Esophagus squamous epithelium (tissue), 5 donors: ENCODE measurements around the gene ZNF3. TPM values are rescaled to one million over a fixed set of nuclear protein-coding genes. Genes with fewer than 3 reads are reported as not detected.

Source experiments
- DNase-seq: peaks from one replicate; lab custom pipeline; 2025; lab: John Stamatoyannopoulos, UW
- H3K27ac ChIP-seq, 4 donors: fragments of 200-600 bp; sonication (generic); one replicate each; pipeline ENCODE4 v1.5.1; 2016 to 2019; ENCODE audit warnings: mild to moderate bottlenecking in 1 of 4
- H3K27me3 ChIP-seq, 4 donors: fragments of 200-600 bp; sonication (generic); 1 replicate in 3 of 4; 2 replicates in 1 of 4; pipeline versions ENCODE4 v1.5.1 to v1.6.0; 2017 to 2021; ENCODE audit warnings: antibody characterized with exemption in 1 of 4
- H3K36me3 ChIP-seq, 3 donors: fragments of 200-600 bp; sonication (generic); one replicate each; pipeline ENCODE4 v1.5.1; 2016 to 2019
- H3K4me1 ChIP-seq, 3 donors: fragments of 200-600 bp; sonication (generic); one replicate each; pipeline ENCODE4 v1.5.1; 2017 to 2019
- H3K4me3 ChIP-seq, 4 donors: fragments of 200-600 bp; sonication (generic); 1 replicate in 3 of 4; 2 replicates in 1 of 4; pipeline ENCODE4 v1.5.1; 2016 to 2019; ENCODE audit warnings: mild to moderate bottlenecking in 2 of 4, moderate library complexity in 1 of 4
- H3K9me3 ChIP-seq, 3 donors: fragments of 200-600 bp; sonication (generic); one replicate each; pipeline ENCODE4 v1.5.1; 2016 to 2019
- CTCF ChIP-seq, 6 experiments: fragments of 450-650 bp in 4 of 6; fragments of 200-600 bp in 2 of 6; sonication (generic) in 2 of 6; IDR thresholded peaks; one replicate each; pipeline ENCODE4 v1.5.1; 2016 to 2019; ENCODE audit warnings: antibody characterized with exemption in 6 of 6, mild to moderate bottlenecking in 4 of 6, moderate library complexity in 4 of 6
- POLR2A ChIP-seq, 4 donors: fragments of 450-650 bp; IDR thresholded peaks; one replicate each; pipeline ENCODE4 v1.6.1; 2017; ENCODE audit warnings: antibody characterized with exemption in 4 of 4, mild to moderate bottlenecking in 4 of 4, moderate library complexity in 3 of 4
- WGBS, 2 donors: methylation state at CpG; one replicate each; pipeline ENCODE4 v1.1.5; 2018; 5-methylcytosine and 5-hydroxymethylcytosine counted together
- intact Hi-C: fragments of 100-400 bp; cut with DNase I; formaldehyde crosslinking; loops from one replicate; pipeline ENCODE4 v1.15.0; 2022
- total RNA-seq, 4 donors: library from RNA; depleted of rRNA; stranded (reverse); fragments of >200 nt; gene quantifications; one replicate each; pipeline ENCODE4 v1.1.0, GENCODE V29; 2016
- donor health status: DM: yes; HTN: yes; CAD: no.

ZNF3 gene
- total RNA-seq, 4 donors from 2014 or later, result 10.5 to 22.3 (median 12.2) TPM

DNA sequence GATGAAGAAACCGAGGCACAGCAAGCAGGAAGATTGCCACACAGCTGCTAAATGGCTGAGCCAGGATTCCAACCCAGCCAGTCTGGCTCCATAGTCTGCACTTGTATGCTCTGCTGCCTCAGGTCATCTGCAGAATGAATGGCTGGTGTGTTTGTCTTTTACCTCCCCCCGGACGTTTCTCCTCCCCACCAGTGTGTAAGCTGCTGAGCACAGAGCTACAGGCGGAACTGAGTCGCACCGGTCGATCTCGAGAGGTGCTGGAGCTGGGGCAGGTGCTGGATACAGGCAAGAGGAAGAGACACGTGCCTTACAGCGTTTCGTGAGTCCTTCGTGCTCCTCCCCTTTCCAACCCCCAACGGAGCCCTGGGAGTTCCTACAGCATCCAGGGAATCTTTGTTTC, 40.5 kb upstream of the ZNF3 start:
- H3K27ac ChIP-seq, result peak overlapping the region in 2 of 4 donors; percentile 13 to 21
- peaks cover 28 to 73% (median 30%) of the 10 kb centered on the region in 3 donors for H3K4me1 ChIP-seq
- no peak for DNase-seq

DNA sequence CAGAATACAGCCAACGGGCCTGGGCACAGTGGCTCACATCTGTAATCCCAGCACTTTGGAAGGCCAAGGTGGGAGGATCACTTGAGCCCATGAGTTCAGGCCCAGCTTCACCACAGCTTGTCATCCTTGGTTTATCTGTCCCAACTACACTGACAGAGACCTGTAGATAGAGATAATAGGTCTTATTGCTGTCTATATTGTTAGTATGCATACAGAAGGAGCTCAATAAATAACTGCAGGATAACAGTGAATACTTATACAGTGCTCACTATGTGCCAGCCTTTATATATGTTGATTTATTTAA, 39.2 kb upstream of the ZNF3 start:
- Histone ChIP-seq H3K27me3 (no peaks in the 10 kb centered on the region), H3K4me3 (peak overlapping the region in 2 of 4 donors; percentile 72 to 89), H3K36me3 (peaks cover 0 to 16% (median 0%) of the 10 kb centered on the region in 3 donors), H3K27ac (peak overlapping the region in 3 of 4 donors; percentile 82 to 95 (median 94)), H3K4me1 (peaks cover 22 to 65% (median 24%) of the 10 kb centered on the region in 3 donors), H3K9me3 (no peaks in the 10 kb centered on the region)
- TF ChIP-seq CTCF (IDR thresholded peaks at IDR 0.05) (no peak), POLR2A (IDR thresholded peaks at IDR 0.05) (no peak)
- WGBS, 2 donors, result 18 to 40% methylated on average over 1 of the region's 1 CpG
- intact Hi-C loops, result no loop called here
- DNase-seq, result no peak

More for the DNA sequence above, 40.5 kb upstream of the ZNF3 start:
- H3K36me3 ChIP-seq, result peaks cover 0 to 16% (median 0%) of the 10 kb centered on the region in 3 donors
- no peak overlapping the region for H3K4me3 ChIP-seq
- intact Hi-C loops, result no loop called here
- 25 to 84% methylated on average over 6 to 13 of the region's 13 CpGs for WGBS, 2 donors
- TF ChIP-seq CTCF (IDR thresholded peaks at IDR 0.05), result no peak
- TF ChIP-seq POLR2A (IDR thresholded peaks at IDR 0.05), result no peak
- H3K27me3 ChIP-seq, result no peaks in the 10 kb centered on the region
- no peaks in the 10 kb centered on the region for H3K9me3 ChIP-seq

DNA sequence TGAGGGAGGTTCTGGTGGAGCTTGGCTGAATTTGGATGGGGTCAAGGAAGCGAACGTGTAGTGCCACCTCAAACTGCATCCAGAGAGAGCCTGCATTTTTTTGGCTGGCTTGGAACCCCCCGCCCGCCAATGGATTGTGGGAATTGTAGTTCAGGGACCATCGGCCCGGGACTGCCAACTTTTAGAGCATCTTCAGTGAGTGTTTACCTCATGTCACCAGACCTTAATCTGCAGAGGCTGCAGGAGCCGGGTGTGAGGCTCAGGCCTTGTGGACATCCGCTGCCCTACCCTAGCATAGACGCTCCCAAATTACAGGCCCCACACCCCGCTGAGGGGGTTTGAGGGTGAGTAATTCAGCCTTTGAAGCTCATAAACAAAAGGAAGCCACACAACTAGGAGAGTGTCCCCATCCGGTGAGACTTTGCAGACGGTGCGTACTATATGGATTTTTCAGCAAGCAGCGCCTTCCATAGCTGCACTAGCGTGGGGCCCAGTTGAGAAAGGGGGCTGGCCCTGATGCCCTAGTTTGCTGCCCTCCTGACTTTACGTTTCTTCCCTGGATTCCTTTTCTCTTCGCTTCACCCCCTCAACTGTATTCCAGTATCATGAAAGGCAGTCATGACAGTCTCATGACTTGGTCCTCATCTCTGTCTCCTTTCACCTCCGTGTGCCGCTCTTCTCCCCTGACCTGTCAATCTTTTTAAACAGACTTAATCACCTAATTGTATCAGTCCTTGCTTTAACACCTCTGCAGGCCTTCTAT, 38.6 kb upstream of the ZNF3 start:
- DNase-seq, result no peak

GRCh38 chr7:100119072-100119969, 37.8 kb upstream of the ZNF3 start, which contains the start of the genes CNPY4 and TAF6:
TSS of gene CNPY4 (plus strand) at chr7:100119634. CDS start at chr7:100119745, 111 bp downstream.
TSS of gene TAF6 (minus strand) at chr7:100119358. CDS start at chr7:100114209, 5,149 bp downstream.
- Histone ChIP-seq H3K9me3 (no peaks in the 10 kb centered on the region), H3K27ac (peak within 1 kb of the TSS; percentile 81 to 95 (median 88)), H3K4me1 (peaks cover 11 to 51% (median 18%) of the 10 kb centered on the region in 3 donors), H3K36me3 (peaks cover 0 to 16% (median 0%) of the 10 kb centered on the region in 3 donors), H3K27me3 (no peaks in the 10 kb centered on the region), H3K4me3 (peak within 1 kb of the TSS; percentile 56 to 90 (median 80))
- 0% methylated on average over 21 to 27 of the region's 49 CpGs for WGBS, 2 donors
- intact Hi-C loops, result no loop called here
- peak; percentile 58 for DNase-seq
- TF ChIP-seq POLR2A (IDR thresholded peaks at IDR 0.05) (peak in 3 of 4 donors; percentile 19 to 57 (median 37)), CTCF (IDR thresholded peaks at IDR 0.05) (peak in 3 of 6 experiments; percentile 19 to 40 (median 22))

More for the DNA sequence above, 38.6 kb upstream of the ZNF3 start:
- Histone ChIP-seq H3K27ac (peak overlapping the region; percentile 81 to 95 (median 88)), H3K4me1 (peaks cover 18 to 60% (median 19%) of the 10 kb centered on the region in 3 donors), H3K4me3 (peak overlapping the region; percentile 56 to 90 (median 80)), H3K27me3 (no peaks in the 10 kb centered on the region), H3K36me3 (peaks cover 0 to 16% (median 0%) of the 10 kb centered on the region in 3 donors), H3K9me3 (no peaks in the 10 kb centered on the region)
- intact Hi-C loops, result no loop called here
- WGBS, 2 donors, result 25 to 44% methylated on average over 10 to 16 of the region's 19 CpGs
- TF ChIP-seq CTCF (IDR thresholded peaks at IDR 0.05), result no peak
- TF ChIP-seq POLR2A (IDR thresholded peaks at IDR 0.05), result no peak
